Glomerular endothelial cell (primary cell): ENCODE measurements around the gene SIN3B. TPM values are rescaled to one million over a fixed set of nuclear protein-coding genes. Genes with fewer than 3 reads are reported as not detected.
"Not testable (repeated sequence)": the region's sequence is repeated elsewhere in the genome, so short reads cannot be mapped to it uniquely, and the experiment has no call there.

Experiments used
- DNase-seq: peaks from one replicate; pipeline ENCODE4 v3.0.0-alpha.2; 2011; ENCODE audit warnings: low read depth, low spot score; ENCODE audit errors: extremely low read depth
- total RNA-seq: library from RNA; depleted of rRNA; stranded (reverse); fragments of >200 nt; gene quantifications from 2 replicates; pipeline ENCODE4 v1.2.3, GENCODE V29; 2015

The SIN3B gene
- 45.9 and 76.2 TPM in 2 replicates for total RNA-seq

- DNase-seq, result no peak
Observed at GRCh38 chr19:16829010-16829821, at the start of gene SIN3B. SIN3B (plus strand) TSS chr19:16829398; CDS start chr19:16829421, 23 bp downstream.

- no peak for DNase-seq
Observed at GRCh38 chr19:16779539-16780163, 49.5 kb upstream of the SIN3B start.

GRCh38 chr19:16782719-16783118 is 46.5 kb upstream of the SIN3B start:
- DNase-seq, result no peak

- no peak for DNase-seq
Observed at GRCh38 chr19:16788479-16788878, 40.7 kb upstream of the SIN3B start.

- DNase-seq, result no peak
Observed at GRCh38 chr19:16789238-16789637, 40.0 kb upstream of the SIN3B start.

- no peak for DNase-seq
Observed at GRCh38 chr19:16790051-16790450, 39.1 kb upstream of the SIN3B start.

GRCh38 chr19:16791942-16792341 is 37.3 kb upstream of the SIN3B start:
- DNase-seq, result no peak

- no peak for DNase-seq
Observed at GRCh38 chr19:16794456-16795441, 34.4 kb upstream of the SIN3B start.

- no peak for DNase-seq
Observed at GRCh38 chr19:16795731-16796130, 33.5 kb upstream of the SIN3B start.

GRCh38 chr19:16797876-16798275 is 31.3 kb upstream of the SIN3B start:
- DNase-seq, result no peak

- not testable (repeated sequence) for DNase-seq
Observed at GRCh38 chr19:16798326-16798725, 30.9 kb upstream of the SIN3B start.

- no peak for DNase-seq
Observed at GRCh38 chr19:16799740-16800139, 29.5 kb upstream of the SIN3B start.

- DNase-seq, result no peak
Observed at GRCh38 chr19:16801600-16802013, 27.6 kb upstream of the SIN3B start.

- DNase-seq, result no peak
Observed at GRCh38 chr19:16804176-16804575, 25.0 kb upstream of the SIN3B start.

GRCh38 chr19:16807549-16808284 is 21.5 kb upstream of the SIN3B start:
- no peak for DNase-seq

GRCh38 chr19:16814526-16815100 is 14.6 kb upstream of the SIN3B start:
- no peak for DNase-seq

GRCh38 chr19:16820056-16820455 is 9.1 kb upstream of the SIN3B start:
- DNase-seq, result no peak

- no peak for DNase-seq
Observed at GRCh38 chr19:16821081-16821480, 8.1 kb upstream of the SIN3B start.

- DNase-seq, result no peak
Observed at GRCh38 chr19:16822648-16823047, 6.5 kb upstream of the SIN3B start.
